Psoas muscle (tissue), 8 donors: ENCODE results near the gene SINHCAF. TPM values are rescaled to one million over a fixed set of nuclear protein-coding genes. Genes with fewer than 3 reads are reported as not detected.
"Not testable (repeated sequence)": the region's sequence is repeated elsewhere in the genome, so short reads cannot be mapped to it uniquely, and the experiment has no call there.

Experiments used
- ATAC-seq, 4 donors: fragments of 200-7000 bp; cut with Tn5 transposase; one replicate each; pipeline ENCODE4 v1.9.1; 2020; ENCODE audit warnings: moderate library complexity in 3 of 4, mild to moderate bottlenecking in 2 of 4
- DNase-seq, 2 donors: peaks; one replicate each; pipeline ENCODE4 v3.0.0-alpha.2; 2020
- H3K27ac ChIP-seq: fragments of 200-600 bp; one replicate; pipeline ENCODE4 v1.8.0; 2022
- H3K27me3 ChIP-seq, 3 donors: fragments of 200-600 bp in 1 of 3; one replicate each; pipeline versions ENCODE4 v1.6.1 to v1.8.0; 2013 to 2022; ENCODE audit warnings: low read length in 2 of 3, mild to moderate bottlenecking in 2 of 3, moderate library complexity in 1 of 3; ENCODE audit not compliant: insufficient read depth in 3 of 3
- H3K36me3 ChIP-seq, 2 donors: fragments of 200-600 bp in 1 of 2; one replicate each; pipeline versions ENCODE4 v1.6.1 to v1.8.0; 2013 to 2022; ENCODE audit warnings: low read depth in 1 of 2, mild to moderate bottlenecking in 1 of 2, moderate library complexity in 1 of 2; ENCODE audit not compliant: insufficient read depth in 1 of 2
- H3K4me1 ChIP-seq: fragments of 200-600 bp; one replicate; pipeline ENCODE4 v1.8.0; 2022
- H3K4me3 ChIP-seq: fragments of 200-600 bp; one replicate; pipeline ENCODE4 v1.8.0; 2022; ENCODE audit warnings: mild to moderate bottlenecking
- H3K9me3 ChIP-seq: fragments of 200-600 bp; one replicate; pipeline ENCODE4 v1.8.0; 2022
- WGBS, 3 donors: extraction: QIAGEN DNeasy Blood & Tissue Kit; methylation state at CpG; one replicate each; pipeline versions ENCODE4 v1.1.6 to v1.1.7; 2013; 5-methylcytosine and 5-hydroxymethylcytosine counted together
- intact Hi-C, 2 donors: fragments of 100-400 bp; cut with DNase I; formaldehyde crosslinking; loops; one replicate each; pipeline versions ENCODE4 v1.11.0 to v1.14.2; 2022
- long read RNA-seq, 2 donors: library from polyadenylated mRNA; unstranded; transcript quantifications; one replicate each; pipeline ENCODE4 v2.0.0, GENCODE V29; 2021
- polyA plus RNA-seq, 3 donors: library from polyadenylated mRNA; stranded (reverse); fragments of 200-250 nt; gene quantifications; one replicate each; pipeline ENCODE4 v1.2.3, GENCODE V29; 2013
- total RNA-seq, 4 donors: library from RNA; stranded (reverse); fragmentation: NEBNext Ultra II Directional in 2 of 4; extraction: Animal tissue kit (Norgen Biotek cat#: 25700) in 2 of 4; gene quantifications; one replicate each; pipeline versions ENCODE4 v1.2.1 to v1.2.4, GENCODE V29; 2021 to 2023
- TF ChIP-seq, protein P1 (sequence below): fragments of 200-600 bp; IDR thresholded peaks from one replicate; pipeline ENCODE4 v1.8.0; 2022; ENCODE audit warnings: antibody characterized with exemption
- donor health status: healthy with polysubstance abuse.
- donor health status: DM: no; HTN: no; CAD: no; lungs with moderate emphysema.
- donor health status: Bipolar disorder and iron deficiency.
- donor health status: healthy.
- donor health status: DM: yes; HTN: yes; CAD: no.
- donor health status: DM: no; HTN: no; CAD: no.
- donor health status: DM: no; HTN: no; CAD: no.
- donor health status: DM: yes; HTN: yes; CAD: no.

SINHCAF gene, protein sequence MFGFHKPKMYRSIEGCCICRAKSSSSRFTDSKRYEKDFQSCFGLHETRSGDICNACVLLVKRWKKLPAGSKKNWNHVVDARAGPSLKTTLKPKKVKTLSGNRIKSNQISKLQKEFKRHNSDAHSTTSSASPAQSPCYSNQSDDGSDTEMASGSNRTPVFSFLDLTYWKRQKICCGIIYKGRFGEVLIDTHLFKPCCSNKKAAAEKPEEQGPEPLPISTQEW
- total RNA-seq (1 to 10 TPM; 1.8 to 7.7 (median 3.7) TPM), polyA plus RNA-seq (1 to 10 TPM; 1.3 to 2.9 (median 2.7) TPM)
- long read RNA-seq, donor 1, partial matches to known transcripts: 0 of 1 reads
- long read RNA-seq, donor 1, other reads (novel, unspliced or antisense): 1 of 1 reads
- long read RNA-seq, donor 2, partial matches to known transcripts: 0 of 3 reads
- long read RNA-seq, donor 2, other reads (novel, unspliced or antisense): 2 of 3 reads

DNA sequence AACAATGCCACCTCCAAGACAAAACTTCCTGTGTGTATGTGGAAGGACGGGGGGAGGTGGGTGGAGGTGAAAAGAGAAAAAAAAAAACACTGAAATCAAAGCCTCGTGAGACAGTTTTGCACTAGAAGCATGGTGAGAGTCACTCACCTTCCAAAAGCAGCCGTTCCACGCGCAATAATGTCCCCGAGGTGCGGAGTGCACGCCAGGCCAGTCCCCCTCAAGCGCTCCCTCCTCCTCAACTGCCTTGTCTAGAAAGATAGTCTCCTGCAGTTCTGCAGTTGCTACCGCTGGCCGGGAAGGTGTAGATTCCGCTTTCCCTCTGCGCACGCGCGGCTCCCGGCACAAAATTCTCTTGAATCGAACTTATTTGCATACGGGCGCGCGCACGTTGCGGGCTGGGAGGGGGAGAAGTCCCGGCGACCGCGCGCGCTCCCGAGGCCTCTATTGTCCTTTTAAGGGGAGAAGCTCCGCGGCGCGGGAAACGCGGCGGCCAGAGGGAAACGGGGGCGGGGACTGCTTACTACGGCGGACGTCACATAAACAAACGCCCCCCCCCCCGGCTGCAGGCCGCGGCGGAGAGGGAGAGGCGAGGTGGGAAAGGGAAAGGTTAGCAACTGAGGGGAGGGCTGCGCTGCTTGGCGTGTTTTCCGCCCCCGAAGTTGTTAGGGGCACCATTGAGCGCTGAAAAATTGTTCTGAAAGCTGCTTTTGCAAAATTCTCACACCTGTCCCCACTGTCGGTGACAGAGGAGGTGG is at the start of gene SINHCAF:
Gene SINHCAF (minus strand): TSS at position 274 of the 755 bp plus-strand sequence. CDS start 27,946 bp downstream, outside the sequence.
- Histone ChIP-seq H3K4me1 (no peaks in the 10 kb centered on the region), H3K36me3 (no peaks in the 10 kb centered on the region), H3K27me3 (peaks cover 0 to 25% (median 0%) of the 10 kb centered on the region in 3 donors), H3K9me3 (no peaks in the 10 kb centered on the region), H3K27ac (peak within 1 kb of the TSS; percentile 72), H3K4me3 (peak within 1 kb of the TSS; percentile 82)
- WGBS, 3 donors: 0 to 1% (median 0%) methylated on average over 47 to 55 of the region's 55 CpGs
- TF ChIP-seq, protein P1, sequence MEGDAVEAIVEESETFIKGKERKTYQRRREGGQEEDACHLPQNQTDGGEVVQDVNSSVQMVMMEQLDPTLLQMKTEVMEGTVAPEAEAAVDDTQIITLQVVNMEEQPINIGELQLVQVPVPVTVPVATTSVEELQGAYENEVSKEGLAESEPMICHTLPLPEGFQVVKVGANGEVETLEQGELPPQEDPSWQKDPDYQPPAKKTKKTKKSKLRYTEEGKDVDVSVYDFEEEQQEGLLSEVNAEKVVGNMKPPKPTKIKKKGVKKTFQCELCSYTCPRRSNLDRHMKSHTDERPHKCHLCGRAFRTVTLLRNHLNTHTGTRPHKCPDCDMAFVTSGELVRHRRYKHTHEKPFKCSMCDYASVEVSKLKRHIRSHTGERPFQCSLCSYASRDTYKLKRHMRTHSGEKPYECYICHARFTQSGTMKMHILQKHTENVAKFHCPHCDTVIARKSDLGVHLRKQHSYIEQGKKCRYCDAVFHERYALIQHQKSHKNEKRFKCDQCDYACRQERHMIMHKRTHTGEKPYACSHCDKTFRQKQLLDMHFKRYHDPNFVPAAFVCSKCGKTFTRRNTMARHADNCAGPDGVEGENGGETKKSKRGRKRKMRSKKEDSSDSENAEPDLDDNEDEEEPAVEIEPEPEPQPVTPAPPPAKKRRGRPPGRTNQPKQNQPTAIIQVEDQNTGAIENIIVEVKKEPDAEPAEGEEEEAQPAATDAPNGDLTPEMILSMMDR: no peak
- DNase-seq: peak; percentile 100
- intact Hi-C loops: no loop called here
- ATAC-seq: peak; percentile 87 to 94 (median 94)

DNA sequence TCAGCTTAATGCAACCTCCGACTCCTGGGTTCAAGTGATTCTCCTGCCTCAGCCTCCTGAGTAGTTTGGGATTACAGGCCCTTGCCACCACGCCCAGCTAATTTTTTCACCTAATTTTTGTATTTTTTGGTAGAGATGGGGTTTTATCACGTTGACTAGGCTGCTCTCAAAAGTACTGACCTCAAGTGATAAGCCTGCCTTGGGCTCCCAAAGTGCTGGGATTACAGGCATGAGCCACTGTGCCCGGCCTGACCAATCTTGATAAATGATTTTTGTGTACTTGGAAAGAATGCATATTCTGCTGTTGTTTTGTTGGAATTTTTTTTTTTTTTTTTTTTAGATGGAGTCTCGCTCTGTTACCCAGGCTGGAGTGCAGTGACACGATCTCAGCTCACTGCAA is 49.5 kb upstream of the SINHCAF start:
- H3K9me3 ChIP-seq, intact Hi-C loops, H3K4me3 ChIP-seq, H3K36me3 ChIP-seq, DNase-seq, H3K27ac ChIP-seq, H3K27me3 ChIP-seq, H3K4me1 ChIP-seq, ATAC-seq: not testable (repeated sequence)
- 86 to 92% (median 89%) methylated on average over 5 to 6 of the region's 6 CpGs for WGBS, 3 donors

DNA sequence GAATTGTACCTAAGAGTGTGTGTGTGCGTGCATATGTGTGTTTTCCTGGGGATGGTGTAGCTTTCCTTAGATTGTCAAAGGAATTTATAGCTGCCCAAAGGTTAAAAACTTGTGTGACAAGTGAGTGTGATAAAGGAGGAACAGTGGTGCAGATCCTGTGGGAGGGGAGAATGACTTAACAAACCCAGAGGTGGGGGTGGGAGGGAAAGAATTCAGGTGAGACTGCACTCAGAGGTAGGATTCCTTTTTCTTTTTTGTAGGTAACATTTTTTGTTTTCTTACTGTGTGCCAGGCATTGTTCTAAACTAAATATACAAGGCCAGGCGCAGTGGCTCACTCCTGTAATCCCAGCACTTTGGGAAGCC is 45.3 kb upstream of the SINHCAF start:
- Histone ChIP-seq H3K36me3 (no peaks in the 10 kb centered on the region), H3K4me3 (no peak overlapping the region), H3K27me3 (no peaks in the 10 kb centered on the region), H3K9me3 (no peaks in the 10 kb centered on the region), H3K4me1 (peaks cover 12% of the 10 kb centered on the region), H3K27ac (no peak overlapping the region)
- intact Hi-C loops: no loop called here
- ATAC-seq (no peak), DNase-seq (no peak)
- TF ChIP-seq, protein P1: no peak
- 92 to 94% (median 92%) methylated on average over 2 of the region's 2 CpGs for WGBS, 3 donors

DNA sequence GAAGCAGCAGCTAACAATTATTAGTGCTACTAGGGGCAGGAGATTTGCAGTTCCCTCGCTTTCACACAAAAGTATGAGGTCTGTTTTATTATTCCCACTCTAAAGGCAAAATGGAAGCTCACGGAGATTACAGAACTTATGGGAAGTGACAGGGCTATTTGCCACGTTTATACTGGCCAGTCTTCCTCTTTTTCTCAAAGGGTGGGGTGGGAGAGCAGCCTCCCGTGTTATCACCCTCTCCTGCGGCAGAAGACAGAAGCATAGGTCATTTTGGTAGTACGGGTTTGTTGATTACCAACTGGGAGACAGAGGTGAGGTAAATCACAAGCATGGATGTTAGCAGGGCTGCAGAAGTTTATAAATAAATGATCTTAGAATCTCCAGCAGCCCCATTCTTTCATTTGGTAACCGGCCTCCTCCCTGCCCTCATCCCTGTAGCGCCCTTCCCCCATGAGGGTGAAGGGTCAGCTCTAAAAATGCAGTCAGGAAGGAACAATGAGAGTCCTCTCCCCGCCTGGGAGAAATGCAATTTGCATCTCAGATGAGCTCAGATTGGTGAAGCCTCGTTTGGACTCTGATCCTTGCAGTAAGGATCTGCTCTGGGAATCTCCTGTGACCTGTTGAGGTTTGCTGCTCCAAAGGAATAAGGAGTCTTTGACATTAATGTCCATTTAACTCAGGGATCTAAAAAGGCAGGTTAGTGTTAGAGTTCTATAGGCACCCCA is 44.7 kb upstream of the SINHCAF start:
- no peak for DNase-seq
- Histone ChIP-seq H3K4me3 (peak overlapping the region; percentile 60), H3K4me1 (peaks cover 12% of the 10 kb centered on the region), H3K36me3 (no peaks in the 10 kb centered on the region), H3K27me3 (no peaks in the 10 kb centered on the region), H3K9me3 (no peaks in the 10 kb centered on the region), H3K27ac (peak overlapping the region; percentile 11)
- 46 to 56% (median 51%) methylated on average over 10 of the region's 10 CpGs for WGBS, 3 donors
- intact Hi-C loops: no loop called here
- ATAC-seq: peak in 1 of 4 donors; percentile 54
- TF ChIP-seq, protein P1: no peak
